ENCODE results near the gene ZKSCAN4. TPM values are rescaled to one million over a fixed set of nuclear protein-coding genes. Genes with fewer than 3 reads are reported as not detected.

ZKSCAN4 gene
- polyA plus RNA-seq, 1 of the 3 experiments (the other 2 are of a cell fraction) = 2.9 TPM

DNA sequence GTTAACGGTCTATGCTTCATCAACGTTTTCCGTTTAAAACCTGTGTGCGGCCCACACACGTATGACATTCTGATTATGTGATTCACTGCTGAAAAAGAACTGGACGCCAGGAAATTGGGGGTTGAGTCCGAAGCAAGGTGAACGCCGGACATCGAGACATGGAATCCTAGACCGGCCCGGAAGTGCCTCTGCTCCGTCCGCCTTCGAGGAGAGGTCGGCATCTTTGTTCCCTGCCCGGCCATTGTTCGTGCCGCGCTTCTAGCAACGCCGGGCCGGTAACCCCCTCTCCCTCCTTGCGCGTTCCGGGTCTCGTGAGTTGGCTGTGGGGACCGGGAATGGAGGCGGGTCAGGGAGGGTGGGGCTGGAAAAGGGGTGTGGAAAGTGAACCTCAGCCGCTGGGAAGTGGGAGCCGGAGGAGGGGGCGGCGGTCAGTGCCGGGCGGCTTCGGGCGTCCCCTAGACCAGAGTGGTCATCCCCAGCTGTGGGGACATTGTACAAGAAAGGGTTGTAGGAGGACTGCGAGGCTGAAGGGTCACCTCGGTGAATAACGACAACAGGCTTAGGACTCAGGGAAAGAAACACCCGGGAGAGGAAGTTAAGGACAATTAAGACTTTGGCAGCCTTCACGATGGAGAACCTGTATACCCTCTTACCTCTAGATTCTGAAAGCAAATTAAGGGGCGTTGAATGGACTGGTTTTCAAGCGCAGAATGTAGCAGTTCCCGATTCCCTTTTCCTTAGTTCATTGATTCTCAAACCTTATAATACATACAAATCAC lies 26.8 kb downstream of the ZKSCAN4 start, which contains the start of gene ZSCAN9:
TSS of gene ZSCAN9 (plus strand) at position 220 of the 779 bp plus-strand sequence. CDS start 1,810 bp downstream, outside the sequence.
- ChIA-PET POLR2A (interaction anchor here (0.5 to 1.4 kb wide), 4 partner anchors 26 to 1837 kb away, joined by 3 to 4 read pairs (median 3); partner anchors contain the start of gene ZKSCAN4), CTCF (interaction anchor here (3.3 kb wide), 1 partner anchor 131 kb away, joined by 10 read pairs; no protein-coding TSS in a partner anchor)
- Histone ChIP-seq H3K4me3 (ENCODE audit: low read depth in 2 of 2, low read length in 1 of 2) (peak within 1 kb of the TSS; percentile 78 to 92), H3K9ac (peak within 1 kb of the TSS; percentile 72), H3K79me2 (ENCODE audit: insufficient read depth) (peaks cover 45% of the 10 kb centered on the region), H3K9me2 (no peaks in the 10 kb centered on the region), H3F3A (replicated peaks; ENCODE audit: insufficient read depth) (no peaks in the 10 kb centered on the region), H3K27me3 (ENCODE audit: insufficient read depth) (no peaks in the 10 kb centered on the region), H3K27ac (ENCODE audit: low read depth in 2 of 2, low read length in 1 of 2) (peak within 1 kb of the TSS; percentile 62 to 84), H3K4me1 (ENCODE audit: control insufficient read depth in 1 of 2, insufficient read depth in 2 of 2, low read depth in 1 of 2, low read length in 1 of 2) (peaks cover 0 to 7% of the 10 kb centered on the region in 2 experiments; a peak in 3 of 4 replicates), H2AFZ (ENCODE audit: low read depth) (peak within 1 kb of the TSS; percentile 97), H3K4me2 (peak within 1 kb of the TSS; percentile 84), H4K20me1 (ENCODE audit: insufficient read depth) (no peaks in the 10 kb centered on the region), H3K9me3 (no peaks in the 10 kb centered on the region), H3K36me3 (replicated peaks in 1 of 2; ENCODE audit: control insufficient read depth in 1 of 2, insufficient read depth in 2 of 2, low read length in 1 of 2) (peaks cover 28 to 30% of the 10 kb centered on the region in 2 experiments)
- DNase-seq = peak; percentile 88
- WGBS (ENCODE audit: low lambda C conversion rate) = 1% methylated on average over 26 of the region's 45 CpGs
- TF ChIP-seq FOXM1 (IDR thresholded peaks at IDR 0.05; ENCODE audit: low read depth) = no peak
- no peak for TF ChIP-seq JUND (IDR thresholded peaks at IDR 0.05)
- peak; percentile 88 for TF ChIP-seq POLR2AphosphoS5 (IDR thresholded peaks at IDR 0.05; ENCODE audit: low read depth, low read length)
- peak; percentile 91 for TF ChIP-seq ELF1 (IDR thresholded peaks at IDR 0.05)
- TF ChIP-seq NRF1 (IDR thresholded peaks at IDR 0.05; ENCODE audit: low read depth, low read length) = no peak
- peak; percentile 39; the same call in 1 of the 2 replicates for TF ChIP-seq TCF12 (IDR thresholded peaks at IDR 0.05)
- 0 out of 2 replicates have a peak, but pooled peaks have one; percentile 10 for TF ChIP-seq GATA2 (CRISPR knock-in tag; IDR thresholded peaks at IDR 0.05)
- peak; percentile 93 for TF ChIP-seq GABPA (IDR thresholded peaks at IDR 0.05; ENCODE audit: low read depth)
- no peak; the same call in 1 of the 2 replicates for TF ChIP-seq RAD21 (IDR thresholded peaks at IDR 0.05; ENCODE audit: low read length)
- TF ChIP-seq TAF1 (IDR thresholded peaks at IDR 0.05; ENCODE audit: borderline replicate concordance, low read depth, low read length) = peak; percentile 94
- TF ChIP-seq, protein P1, sequence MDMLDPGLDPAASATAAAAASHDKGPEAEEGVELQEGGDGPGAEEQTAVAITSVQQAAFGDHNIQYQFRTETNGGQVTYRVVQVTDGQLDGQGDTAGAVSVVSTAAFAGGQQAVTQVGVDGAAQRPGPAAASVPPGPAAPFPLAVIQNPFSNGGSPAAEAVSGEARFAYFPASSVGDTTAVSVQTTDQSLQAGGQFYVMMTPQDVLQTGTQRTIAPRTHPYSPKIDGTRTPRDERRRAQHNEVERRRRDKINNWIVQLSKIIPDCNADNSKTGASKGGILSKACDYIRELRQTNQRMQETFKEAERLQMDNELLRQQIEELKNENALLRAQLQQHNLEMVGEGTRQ (IDR thresholded peaks at IDR 0.05; ENCODE audit: borderline replicate concordance, low read depth, low read length) = no peak
- peak in 1 of 2 experiments; percentile 34; a peak in 1 of 4 replicates for TF ChIP-seq EP300 (IDR thresholded peaks at IDR 0.05; ENCODE audit: borderline replicate concordance in 1 of 2, low read depth in 1 of 2, low read length in 1 of 2)
- TF ChIP-seq, protein P2, sequence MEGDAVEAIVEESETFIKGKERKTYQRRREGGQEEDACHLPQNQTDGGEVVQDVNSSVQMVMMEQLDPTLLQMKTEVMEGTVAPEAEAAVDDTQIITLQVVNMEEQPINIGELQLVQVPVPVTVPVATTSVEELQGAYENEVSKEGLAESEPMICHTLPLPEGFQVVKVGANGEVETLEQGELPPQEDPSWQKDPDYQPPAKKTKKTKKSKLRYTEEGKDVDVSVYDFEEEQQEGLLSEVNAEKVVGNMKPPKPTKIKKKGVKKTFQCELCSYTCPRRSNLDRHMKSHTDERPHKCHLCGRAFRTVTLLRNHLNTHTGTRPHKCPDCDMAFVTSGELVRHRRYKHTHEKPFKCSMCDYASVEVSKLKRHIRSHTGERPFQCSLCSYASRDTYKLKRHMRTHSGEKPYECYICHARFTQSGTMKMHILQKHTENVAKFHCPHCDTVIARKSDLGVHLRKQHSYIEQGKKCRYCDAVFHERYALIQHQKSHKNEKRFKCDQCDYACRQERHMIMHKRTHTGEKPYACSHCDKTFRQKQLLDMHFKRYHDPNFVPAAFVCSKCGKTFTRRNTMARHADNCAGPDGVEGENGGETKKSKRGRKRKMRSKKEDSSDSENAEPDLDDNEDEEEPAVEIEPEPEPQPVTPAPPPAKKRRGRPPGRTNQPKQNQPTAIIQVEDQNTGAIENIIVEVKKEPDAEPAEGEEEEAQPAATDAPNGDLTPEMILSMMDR (IDR thresholded peaks at IDR 0.05) = no peak
- peak; percentile 93 for TF ChIP-seq SIN3A (IDR thresholded peaks at IDR 0.05; ENCODE audit: borderline replicate concordance, low read depth, low read length)
- TF ChIP-seq, protein P3, sequence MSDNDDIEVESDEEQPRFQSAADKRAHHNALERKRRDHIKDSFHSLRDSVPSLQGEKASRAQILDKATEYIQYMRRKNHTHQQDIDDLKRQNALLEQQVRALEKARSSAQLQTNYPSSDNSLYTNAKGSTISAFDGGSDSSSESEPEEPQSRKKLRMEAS (IDR thresholded peaks at IDR 0.05; ENCODE audit: low read depth) = peak; percentile 73
- peak; percentile 11; the same call in 1 of the 2 replicates for TF ChIP-seq SMC3 (IDR thresholded peaks at IDR 0.05; ENCODE audit: low read depth, low read length)
- peak; percentile 91 for TF ChIP-seq YY1 (IDR thresholded peaks at IDR 0.05; ENCODE audit: low read depth)
- TF ChIP-seq, protein P4, sequence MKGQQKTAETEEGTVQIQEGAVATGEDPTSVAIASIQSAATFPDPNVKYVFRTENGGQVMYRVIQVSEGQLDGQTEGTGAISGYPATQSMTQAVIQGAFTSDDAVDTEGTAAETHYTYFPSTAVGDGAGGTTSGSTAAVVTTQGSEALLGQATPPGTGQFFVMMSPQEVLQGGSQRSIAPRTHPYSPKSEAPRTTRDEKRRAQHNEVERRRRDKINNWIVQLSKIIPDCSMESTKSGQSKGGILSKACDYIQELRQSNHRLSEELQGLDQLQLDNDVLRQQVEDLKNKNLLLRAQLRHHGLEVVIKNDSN (IDR thresholded peaks at IDR 0.05; ENCODE audit: borderline replicate concordance, low read depth) = 0 out of 2 replicates have a peak, but pooled peaks have one; percentile 17
- TF ChIP-seq MEF2A (IDR thresholded peaks at IDR 0.05; ENCODE audit: borderline replicate concordance, low read depth) = no peak; the same call in 1 of the 2 replicates
- TF ChIP-seq RXRA (IDR thresholded peaks at IDR 0.05; ENCODE audit: borderline replicate concordance, low read depth) = no peak; the same call in 1 of the 2 replicates
- TF ChIP-seq TEAD4 (IDR thresholded peaks at IDR 0.05; ENCODE audit: borderline replicate concordance, insufficient read depth) = no peak
- TF ChIP-seq MXI1 (IDR thresholded peaks at IDR 0.05; ENCODE audit: low read depth, low read length) = peak; percentile 79
- peak; percentile 61; the same call in 1 of the 2 replicates for TF ChIP-seq FOSL2 (IDR thresholded peaks at IDR 0.05; ENCODE audit: borderline replicate concordance, low read depth)
- TF ChIP-seq, protein P5, sequence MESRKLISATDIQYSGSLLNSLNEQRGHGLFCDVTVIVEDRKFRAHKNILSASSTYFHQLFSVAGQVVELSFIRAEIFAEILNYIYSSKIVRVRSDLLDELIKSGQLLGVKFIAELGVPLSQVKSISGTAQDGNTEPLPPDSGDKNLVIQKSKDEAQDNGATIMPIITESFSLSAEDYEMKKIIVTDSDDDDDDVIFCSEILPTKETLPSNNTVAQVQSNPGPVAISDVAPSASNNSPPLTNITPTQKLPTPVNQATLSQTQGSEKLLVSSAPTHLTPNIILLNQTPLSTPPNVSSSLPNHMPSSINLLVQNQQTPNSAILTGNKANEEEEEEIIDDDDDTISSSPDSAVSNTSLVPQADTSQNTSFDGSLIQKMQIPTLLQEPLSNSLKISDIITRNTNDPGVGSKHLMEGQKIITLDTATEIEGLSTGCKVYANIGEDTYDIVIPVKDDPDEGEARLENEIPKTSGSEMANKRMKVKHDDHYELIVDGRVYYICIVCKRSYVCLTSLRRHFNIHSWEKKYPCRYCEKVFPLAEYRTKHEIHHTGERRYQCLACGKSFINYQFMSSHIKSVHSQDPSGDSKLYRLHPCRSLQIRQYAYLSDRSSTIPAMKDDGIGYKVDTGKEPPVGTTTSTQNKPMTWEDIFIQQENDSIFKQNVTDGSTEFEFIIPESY (IDR thresholded peaks at IDR 0.05; ENCODE audit: borderline replicate concordance, low read depth) = no peak
- TF ChIP-seq CHD2 (IDR thresholded peaks at IDR 0.05; ENCODE audit: low read length, partially characterized antibody) = peak; percentile 85
- TF ChIP-seq RCOR1 (IDR thresholded peaks at IDR 0.05; ENCODE audit: low read length) = peak; percentile 48; the same call in 1 of the 2 replicates
- TF ChIP-seq NFIC (IDR thresholded peaks at IDR 0.05; ENCODE audit: borderline replicate concordance) = peak; percentile 32; the same call in 1 of the 2 replicates

Measured in SK-N-SH (cell line).